Measurements from ENCODE around the gene FBXO46.

GRCh38 chr19:45710356-45711130 is 20.2 kb downstream of the FBXO46 start:
- TF ChIP-seq CTCF (IDR thresholded peaks at IDR 0.05; ENCODE audit: low read depth, low read length, missing input control), result no peak
- TF ChIP-seq JUND (IDR thresholded peaks at IDR 0.05), result no peak
- no peak for TF ChIP-seq YY1 (IDR thresholded peaks at IDR 0.05)
- no peak for TF ChIP-seq MAX (IDR thresholded peaks at IDR 0.05)
- TF ChIP-seq REST (IDR thresholded peaks at IDR 0.05), result no peak
- TF ChIP-seq TAF1 (conservative IDR thresholded peaks at IDR 0.05), result no peak
- TF ChIP-seq NR2F2 (IDR thresholded peaks at IDR 0.05), result no peak

All from liver (tissue), 3 donors.